Neuronal stem cell (in vitro differentiated cells): ENCODE data around the gene CERS2.

Experiments used
- DNase-seq: peaks from one replicate; pipeline ENCODE4 v3.0.0-alpha.2; 2013; ENCODE audit warnings: low spot score
- H2AFZ ChIP-seq: one replicate; pipeline ENCODE4 v1.6.1; 2013; ENCODE audit warnings: mild to moderate bottlenecking, low read length, inconsistent platforms
- H2AK5ac ChIP-seq: 2 replicates; pipeline ENCODE4 v1.6.1; 2013; ENCODE audit warnings: low read depth, mild to moderate bottlenecking, inconsistent platforms, low read length, moderate library complexity, mixed read lengths
- H2BK120ac ChIP-seq: 2 replicates; pipeline ENCODE4 v1.6.1; 2013; ENCODE audit warnings: low read depth, mild to moderate bottlenecking, inconsistent platforms, low read length, moderate library complexity, mixed read lengths
- H2BK12ac ChIP-seq: one replicate; pipeline ENCODE4 v1.6.1; 2013; ENCODE audit warnings: low read length, inconsistent platforms
- H2BK15ac ChIP-seq: 2 replicates; pipeline ENCODE4 v1.6.1; 2013; ENCODE audit warnings: mild to moderate bottlenecking, low read length, inconsistent platforms, mixed read lengths
- H2BK5ac ChIP-seq: one replicate; pipeline ENCODE4 v1.6.1; 2013; ENCODE audit warnings: inconsistent platforms, mild to moderate bottlenecking, low read length, moderate library complexity
- H3K14ac ChIP-seq: one replicate; pipeline ENCODE4 v1.6.1; 2013; ENCODE audit warnings: low read length, inconsistent platforms
- H3K18ac ChIP-seq: 2 replicates; pipeline ENCODE4 v1.6.1; 2013; ENCODE audit warnings: low read length, inconsistent platforms
- H3K23ac ChIP-seq: 2 replicates; pipeline ENCODE4 v1.6.1; 2013; ENCODE audit warnings: low read depth, mild to moderate bottlenecking, mixed read lengths, low read length, inconsistent platforms; ENCODE audit not compliant: poor library complexity
- H3K27ac ChIP-seq: replicated peaks from 3 replicates; pipeline ENCODE4 v1.5.1; 2013; ENCODE audit warnings: low read length, inconsistent platforms
- H3K27me3 ChIP-seq, 3 experiments: 2 replicates each; pipeline ENCODE4 v1.6.1; 2013; ENCODE audit warnings: low read length in 3 of 3, mild to moderate bottlenecking in 2 of 3, inconsistent platforms in 1 of 3, low read depth in 1 of 3, mixed read lengths in 1 of 3, moderate library complexity in 1 of 3; ENCODE audit not compliant: control insufficient read depth in 3 of 3, insufficient read depth in 3 of 3
- H3K36me3 ChIP-seq, 2 donors: replicated peaks in 1 of 2; 2 replicates each; pipeline ENCODE4 v1.6.1; 2013; ENCODE audit warnings: low read length in 2 of 2; ENCODE audit not compliant: control insufficient read depth in 2 of 2, insufficient read depth in 2 of 2
- H3K4ac ChIP-seq: 2 replicates; pipeline ENCODE4 v1.6.1; 2013; ENCODE audit warnings: inconsistent platforms, mild to moderate bottlenecking, low read length, moderate library complexity
- H3K4me1 ChIP-seq, 2 donors: 1 replicate in 1 of 2; 2 replicates in 1 of 2; pipeline ENCODE4 v1.6.1; 2013; ENCODE audit warnings: low read length in 2 of 2, low read depth in 1 of 2; ENCODE audit not compliant: control insufficient read depth in 2 of 2, insufficient read depth in 1 of 2
- H3K4me2 ChIP-seq: one replicate; pipeline ENCODE4 v1.6.1; 2013; ENCODE audit warnings: mild to moderate bottlenecking, low read length, inconsistent platforms; ENCODE audit not compliant: insufficient read depth, poor library complexity, severe bottlenecking
- H3K4me3 ChIP-seq, 2 donors: 2 replicates each; pipeline ENCODE4 v1.5.1; 2013; ENCODE audit warnings: low read length in 2 of 2, mild to moderate bottlenecking in 2 of 2, inconsistent platforms in 1 of 2, moderate library complexity in 1 of 2
- H3K79me1 ChIP-seq: one replicate; pipeline ENCODE4 v1.6.1; 2013; ENCODE audit warnings: low read depth, mild to moderate bottlenecking, inconsistent platforms, low read length, moderate library complexity
- H3K9ac ChIP-seq: one replicate; pipeline ENCODE4 v1.6.1; 2013; ENCODE audit warnings: mild to moderate bottlenecking, low read depth, low read length, inconsistent platforms; ENCODE audit not compliant: poor library complexity
- H3K9me3 ChIP-seq, 2 donors: replicated peaks in 1 of 2; 2 replicates each; pipeline versions ENCODE3 to v1.6.1; 2013; ENCODE audit warnings: low read length in 2 of 2, mild to moderate bottlenecking in 2 of 2, inconsistent platforms in 1 of 2, low read depth in 1 of 2, mixed read lengths in 1 of 2, moderate library complexity in 1 of 2; ENCODE audit not compliant: control insufficient read depth in 2 of 2, insufficient read depth in 1 of 2
- H4K8ac ChIP-seq: one replicate; pipeline ENCODE4 v1.6.1; 2013; ENCODE audit warnings: low read depth, mild to moderate bottlenecking, inconsistent platforms, low read length, moderate library complexity
- H4K91ac ChIP-seq: one replicate; pipeline ENCODE4 v1.6.1; 2013; ENCODE audit warnings: low read length, low read depth, mild to moderate bottlenecking, inconsistent platforms; ENCODE audit not compliant: poor library complexity
- WGBS, 2 donors: extraction: QIAGEN DNeasy Blood & Tissue Kit; methylation state at CpG; one replicate each; pipeline ENCODE4 v1.1.7; 2013; ENCODE audit warnings: missing lambda C conversion rate in 2 of 2, mixed read lengths in 1 of 2; ENCODE audit not compliant: insufficient read length in 2 of 2, insufficient replicate concordance in 1 of 2; ENCODE audit errors: extremely low coverage in 2 of 2; 5-methylcytosine and 5-hydroxymethylcytosine counted together

CERS2 gene

DNA sequence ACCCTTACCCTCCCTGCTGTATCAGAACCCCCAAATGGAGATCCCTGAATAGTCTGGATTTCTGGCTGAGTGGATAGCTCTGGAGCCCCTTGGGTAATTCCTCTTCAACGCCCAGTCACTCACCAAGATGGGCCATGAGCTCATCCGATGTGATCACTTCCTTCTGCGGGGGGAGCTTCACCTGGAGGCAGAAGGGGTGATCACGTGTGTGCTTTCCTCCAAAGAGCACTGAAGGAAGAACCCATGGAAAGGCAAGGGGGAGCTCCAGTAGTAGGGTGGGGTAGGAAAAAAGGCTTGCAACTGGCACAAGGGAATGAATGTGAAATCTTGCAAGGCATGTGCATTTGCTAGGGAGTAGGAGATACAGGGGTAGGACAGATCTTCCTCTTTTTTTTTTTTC, 27.0 kb upstream of the CERS2 start:
- H3K9me3 ChIP-seq, result no peaks in the 10 kb centered on the region
- H2AFZ ChIP-seq, result no peak overlapping the region
- H3K27ac ChIP-seq, result no peak overlapping the region
- H2BK5ac ChIP-seq, result no peak overlapping the region
- no peak overlapping the region for H4K91ac ChIP-seq
- no peak for DNase-seq
- peaks cover 5 to 6% of the 10 kb centered on the region in 2 donors for H3K4me1 ChIP-seq
- no CpG with 5 or more reads among the region's 4 CpGs for WGBS, 2 donors
- H3K4me2 ChIP-seq, result no peak overlapping the region
- H3K4me3 ChIP-seq, result no peak overlapping the region
- no peak overlapping the region for H3K14ac ChIP-seq
- no peak overlapping the region for H2AK5ac ChIP-seq
- H3K36me3 ChIP-seq, result peaks cover 9 to 29% of the 10 kb centered on the region in 2 donors
- no peaks in the 10 kb centered on the region for H3K79me1 ChIP-seq
- no peak overlapping the region for H3K18ac ChIP-seq
- H3K27me3 ChIP-seq, result no peaks in the 10 kb centered on the region
- no peak overlapping the region for H2BK12ac ChIP-seq
- no peak overlapping the region for H3K4ac ChIP-seq
- no peak overlapping the region for H2BK15ac ChIP-seq
- no peak overlapping the region for H4K8ac ChIP-seq
- no peak overlapping the region for H2BK120ac ChIP-seq
- no peak overlapping the region for H3K9ac ChIP-seq
- no peak overlapping the region for H3K23ac ChIP-seq

DNA sequence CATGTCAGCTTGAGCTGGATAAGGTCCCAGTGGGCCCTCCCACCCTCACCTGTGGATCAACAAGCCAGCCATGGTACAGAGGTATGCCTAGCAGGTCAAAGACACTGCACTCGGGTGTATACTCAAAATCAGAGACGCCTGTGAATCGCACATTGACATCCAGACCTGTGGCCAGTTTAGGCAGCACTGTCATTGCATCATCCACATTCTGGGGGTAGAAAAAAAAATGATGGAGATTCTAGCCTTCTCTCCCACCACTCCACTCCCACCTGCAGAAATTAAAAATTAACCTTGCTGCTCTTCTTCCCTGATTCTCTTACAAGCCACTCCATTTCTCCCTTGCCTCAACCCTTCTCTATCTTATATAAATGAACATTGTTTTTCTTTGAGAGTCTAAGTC, 25.8 kb upstream of the CERS2 start:
- no peak overlapping the region for H3K18ac ChIP-seq
- peaks cover 0 to under 1% of the 10 kb centered on the region in 2 donors for H3K4me1 ChIP-seq
- H3K79me1 ChIP-seq, result no peaks in the 10 kb centered on the region
- H3K4ac ChIP-seq, result no peak overlapping the region
- no peak overlapping the region for H3K27ac ChIP-seq
- H2BK15ac ChIP-seq, result no peak overlapping the region
- no peak overlapping the region for H3K9ac ChIP-seq
- H3K23ac ChIP-seq, result no peak overlapping the region
- H2BK5ac ChIP-seq, result no peak overlapping the region
- no peak overlapping the region for H4K8ac ChIP-seq
- no peak overlapping the region for H2AK5ac ChIP-seq
- no peak overlapping the region for H4K91ac ChIP-seq
- no peaks in the 10 kb centered on the region for H3K9me3 ChIP-seq
- H2AFZ ChIP-seq, result no peak overlapping the region
- H2BK12ac ChIP-seq, result no peak overlapping the region
- H3K4me2 ChIP-seq, result no peak overlapping the region
- no peak overlapping the region for H3K4me3 ChIP-seq
- H3K14ac ChIP-seq, result no peak overlapping the region
- no peak overlapping the region for H2BK120ac ChIP-seq
- no CpG with 5 or more reads among the region's 3 CpGs for WGBS, 2 donors
- DNase-seq, result no peak
- H3K36me3 ChIP-seq, result peaks cover 9 to 29% of the 10 kb centered on the region in 2 donors
- H3K27me3 ChIP-seq, result no peaks in the 10 kb centered on the region

DNA sequence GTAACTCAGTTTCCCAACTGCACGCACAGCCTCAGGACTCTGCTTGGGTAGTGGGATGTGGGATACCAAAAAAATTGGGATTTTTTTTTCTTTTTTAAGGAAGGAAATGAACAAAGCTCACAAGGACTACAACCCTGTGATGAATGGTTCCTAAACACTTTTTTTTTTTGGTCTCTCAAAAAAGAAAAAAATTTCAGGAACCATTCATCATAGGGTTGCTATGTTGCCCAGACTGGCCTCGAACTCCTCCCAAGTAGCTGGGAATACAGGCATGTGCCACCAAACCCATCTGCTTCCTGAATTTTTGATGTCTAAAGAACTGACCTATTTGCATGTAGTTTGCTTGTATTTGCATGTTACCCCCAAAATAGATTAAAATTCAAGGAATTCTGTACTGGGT, 25.3 kb upstream of the CERS2 start:
- Histone ChIP-seq H2BK5ac (no peak overlapping the region), H3K4ac (no peak overlapping the region), H3K18ac (no peak overlapping the region), H3K23ac (no peak overlapping the region), H3K36me3 (peaks cover 9 to 29% of the 10 kb centered on the region in 2 donors), H3K9ac (no peak overlapping the region), H2BK12ac (no peak overlapping the region), H3K27me3 (no peaks in the 10 kb centered on the region), H3K79me1 (no peaks in the 10 kb centered on the region), H2BK15ac (no peak overlapping the region), H4K8ac (no peak overlapping the region), H2AFZ (no peak overlapping the region), H2AK5ac (no peak overlapping the region), H3K27ac (no peak overlapping the region), H3K4me2 (no peak overlapping the region), H3K9me3 (no peaks in the 10 kb centered on the region), H3K4me1 (no peaks in the 10 kb centered on the region), H4K91ac (no peak overlapping the region), H2BK120ac (no peak overlapping the region), H3K4me3 (no peak overlapping the region), H3K14ac (no peak overlapping the region)
- DNase-seq, result no peak
- no CpG with 5 or more reads among the region's 2 CpGs for WGBS, 2 donors

DNA sequence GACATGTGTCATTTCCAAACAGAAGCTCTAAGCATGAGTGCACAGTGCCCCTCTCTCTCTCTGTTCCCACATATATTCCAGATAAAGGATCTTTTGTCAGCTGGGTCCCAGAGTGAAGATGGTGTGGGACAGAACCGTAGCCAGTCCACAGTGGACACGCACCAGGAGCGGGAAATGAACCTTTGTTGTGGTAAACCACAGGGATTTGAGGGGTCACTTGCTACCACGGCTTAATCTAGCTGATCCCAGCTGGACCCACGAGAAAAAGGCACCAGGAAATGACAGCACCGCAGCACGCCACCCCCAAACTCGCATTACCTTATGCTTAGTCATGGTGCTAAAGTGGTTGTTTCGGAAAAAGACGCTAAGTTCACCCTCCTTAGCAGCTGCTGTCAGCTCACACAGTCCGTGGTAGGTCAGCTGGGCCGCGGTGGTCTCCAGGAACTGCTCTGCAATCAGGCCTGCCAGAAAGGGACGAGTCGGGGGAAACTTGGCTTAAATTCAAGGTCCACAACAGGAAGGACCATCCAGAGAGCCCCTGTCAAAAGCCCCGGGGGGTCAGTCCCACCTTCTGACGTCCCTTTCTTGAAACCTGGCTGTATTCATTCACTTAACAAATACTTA, 24.5 kb upstream of the CERS2 start:
- H3K4me2 ChIP-seq, result no peak overlapping the region
- H3K9me3 ChIP-seq, result no peaks in the 10 kb centered on the region
- no peak overlapping the region for H2AK5ac ChIP-seq
- no peak overlapping the region for H4K91ac ChIP-seq
- H3K4ac ChIP-seq, result no peak overlapping the region
- H3K27ac ChIP-seq, result no peak overlapping the region
- no peak overlapping the region for H2BK5ac ChIP-seq
- no peaks in the 10 kb centered on the region for H3K27me3 ChIP-seq
- no peak overlapping the region for H2BK12ac ChIP-seq
- H3K9ac ChIP-seq, result no peak overlapping the region
- H3K14ac ChIP-seq, result no peak overlapping the region
- H4K8ac ChIP-seq, result no peak overlapping the region
- H3K4me1 ChIP-seq, result no peaks in the 10 kb centered on the region
- no peak for DNase-seq
- H3K36me3 ChIP-seq, result peaks cover 9 to 29% of the 10 kb centered on the region in 2 donors
- H3K79me1 ChIP-seq, result no peaks in the 10 kb centered on the region
- no peak overlapping the region for H2AFZ ChIP-seq
- H2BK120ac ChIP-seq, result no peak overlapping the region
- H3K4me3 ChIP-seq, result no peak overlapping the region
- no peak overlapping the region for H2BK15ac ChIP-seq
- no peak overlapping the region for H3K23ac ChIP-seq
- WGBS, 2 donors, result no CpG with 5 or more reads among the region's 17 CpGs
- H3K18ac ChIP-seq, result no peak overlapping the region
